HUES6 (cell line): ENCODE data around the gene UQCRFS1.

Experiments
- H3K27ac ChIP-seq: 2 replicates; pipeline ENCODE4 v1.7.0; 2013; ENCODE audit warnings: low read depth, mild to moderate bottlenecking, low read length, inconsistent platforms
- H3K27me3 ChIP-seq: 2 replicates; pipeline ENCODE4 v1.6.1; 2013; ENCODE audit warnings: low read length; ENCODE audit not compliant: control insufficient read depth, insufficient read depth
- H3K36me3 ChIP-seq: 2 replicates; pipeline ENCODE4 v1.6.1; 2013; ENCODE audit warnings: low read length; ENCODE audit not compliant: control insufficient read depth, insufficient read depth
- H3K4me1 ChIP-seq: 2 replicates; pipeline ENCODE4 v1.6.1; 2013; ENCODE audit warnings: low read length; ENCODE audit not compliant: control insufficient read depth, insufficient read depth
- H3K4me3 ChIP-seq: 2 replicates; pipeline ENCODE4 v1.5.1; 2013; ENCODE audit warnings: low read depth, low read length
- H3K9ac ChIP-seq: one replicate; pipeline ENCODE4 v1.6.1; 2013; ENCODE audit warnings: mild to moderate bottlenecking, low read length
- H3K9me3 ChIP-seq: 2 replicates; pipeline ENCODE4 v1.6.1; 2013; ENCODE audit warnings: low read depth, low read length; ENCODE audit not compliant: control insufficient read depth, insufficient read depth

The UQCRFS1 gene

DNA sequence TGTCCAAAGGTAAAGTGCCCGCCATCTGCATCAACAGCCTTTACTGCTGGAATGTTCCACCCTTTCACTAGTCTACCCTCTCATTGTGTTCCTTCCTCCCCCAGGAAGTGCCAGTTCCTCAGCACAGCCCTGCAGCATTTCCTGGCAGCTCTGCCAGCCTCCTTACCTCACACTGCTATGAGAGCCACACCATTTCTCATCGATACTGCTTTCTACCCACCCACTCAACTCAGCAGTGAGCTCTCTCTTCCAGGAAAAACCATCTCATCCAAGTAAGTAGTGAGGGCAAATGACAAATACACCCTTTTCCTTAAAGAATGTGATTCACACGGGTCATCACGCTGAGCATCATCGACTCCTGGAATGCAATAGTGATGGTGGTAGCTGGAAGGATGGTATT, 19.8 kb downstream of the UQCRFS1 start:
- Histone ChIP-seq H3K27me3 (no peaks in the 10 kb centered on the region), H3K36me3 (no peaks in the 10 kb centered on the region), H3K4me3 (no peak overlapping the region), H3K9ac (no peak overlapping the region), H3K27ac (no peak overlapping the region), H3K9me3 (peaks cover 3% of the 10 kb centered on the region; the same call in 1 of the 2 replicates), H3K4me1 (peaks cover 4% of the 10 kb centered on the region)

DNA sequence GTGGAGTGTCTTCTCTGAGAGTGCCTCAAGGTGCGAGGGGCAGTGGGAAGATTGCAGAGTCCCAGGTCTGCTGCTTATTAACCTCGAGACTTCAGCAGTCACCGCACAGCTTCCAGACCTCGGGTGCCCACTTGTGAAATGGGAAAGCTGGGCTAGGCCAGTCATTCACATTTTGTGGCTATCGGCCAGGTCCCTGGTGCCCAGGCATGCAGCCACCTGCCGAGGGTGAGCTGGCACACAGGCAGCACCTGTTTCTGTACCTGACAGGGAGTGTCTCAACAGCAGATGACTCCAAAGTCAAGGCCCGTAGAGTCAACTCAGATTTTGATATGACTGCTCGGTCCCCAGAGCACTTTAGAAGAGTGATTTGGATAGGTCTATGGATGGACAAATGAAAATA, 21.9 kb downstream of the UQCRFS1 start:
- no peaks in the 10 kb centered on the region for H3K36me3 ChIP-seq
- no peaks in the 10 kb centered on the region for H3K9me3 ChIP-seq
- no peaks in the 10 kb centered on the region for H3K27me3 ChIP-seq
- no peak overlapping the region for H3K27ac ChIP-seq
- peaks cover 4% of the 10 kb centered on the region for H3K4me1 ChIP-seq
- no peak overlapping the region for H3K9ac ChIP-seq
- no peak overlapping the region for H3K4me3 ChIP-seq

DNA sequence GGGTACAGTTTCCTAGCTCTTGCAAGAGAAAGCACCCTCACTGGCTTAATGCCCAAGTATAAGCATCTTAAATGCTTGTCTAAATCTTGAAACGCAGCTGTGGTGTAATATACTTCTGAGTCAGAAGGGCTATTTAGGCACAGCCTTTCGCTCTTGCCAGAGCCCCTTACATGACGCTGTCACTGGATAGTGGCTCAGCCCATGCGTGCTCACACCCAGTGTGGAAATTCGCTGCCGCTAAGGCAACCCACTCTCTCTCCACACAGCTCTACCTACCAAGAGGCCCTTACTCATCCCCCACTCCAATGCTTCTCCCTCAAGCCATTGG, 24.0 kb downstream of the UQCRFS1 start:
- Histone ChIP-seq H3K27me3 (no peaks in the 10 kb centered on the region), H3K27ac (no peak overlapping the region), H3K9ac (no peak overlapping the region), H3K9me3 (no peaks in the 10 kb centered on the region), H3K4me1 (no peaks in the 10 kb centered on the region), H3K4me3 (no peak overlapping the region), H3K36me3 (no peaks in the 10 kb centered on the region)

DNA sequence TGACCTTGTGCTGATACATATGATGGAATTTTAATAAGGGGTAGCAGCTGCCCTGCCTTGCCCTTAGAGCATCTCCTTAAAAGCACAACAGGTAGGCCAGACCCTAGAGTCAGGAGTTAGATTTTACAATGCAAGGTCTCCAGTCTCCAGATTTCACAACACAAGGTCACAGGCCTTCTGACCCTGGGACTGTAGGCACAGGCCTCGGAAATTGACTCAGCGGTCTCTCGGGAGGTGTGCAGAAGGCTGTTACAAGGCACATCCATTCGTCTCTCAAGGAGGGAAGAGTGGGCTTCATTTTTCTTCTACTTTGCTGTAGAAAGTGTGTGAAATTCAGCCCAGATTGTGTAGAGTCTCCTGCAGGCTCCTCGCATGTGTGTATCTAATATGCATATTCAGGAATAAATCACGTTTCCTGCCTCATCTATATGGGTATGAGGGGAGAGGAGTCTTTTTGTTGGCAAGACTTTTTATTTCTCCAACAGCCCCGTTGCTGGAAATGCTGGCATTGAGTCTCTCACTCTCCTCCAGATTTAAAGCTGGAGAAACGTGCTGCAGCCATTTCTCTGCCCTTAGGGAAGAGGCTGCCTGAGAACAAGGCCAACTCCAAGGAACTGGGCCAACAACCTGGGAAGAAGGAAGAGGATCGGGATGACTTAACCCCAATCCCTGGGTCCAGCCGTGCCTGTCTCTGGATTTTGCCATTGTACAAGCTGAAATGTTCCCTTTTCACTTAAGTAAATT, 24.5 kb downstream of the UQCRFS1 start:
- Histone ChIP-seq H3K4me3 (no peak overlapping the region), H3K9ac (no peak overlapping the region), H3K4me1 (no peaks in the 10 kb centered on the region), H3K27me3 (no peaks in the 10 kb centered on the region), H3K9me3 (no peaks in the 10 kb centered on the region), H3K27ac (no peak overlapping the region), H3K36me3 (no peaks in the 10 kb centered on the region)

DNA sequence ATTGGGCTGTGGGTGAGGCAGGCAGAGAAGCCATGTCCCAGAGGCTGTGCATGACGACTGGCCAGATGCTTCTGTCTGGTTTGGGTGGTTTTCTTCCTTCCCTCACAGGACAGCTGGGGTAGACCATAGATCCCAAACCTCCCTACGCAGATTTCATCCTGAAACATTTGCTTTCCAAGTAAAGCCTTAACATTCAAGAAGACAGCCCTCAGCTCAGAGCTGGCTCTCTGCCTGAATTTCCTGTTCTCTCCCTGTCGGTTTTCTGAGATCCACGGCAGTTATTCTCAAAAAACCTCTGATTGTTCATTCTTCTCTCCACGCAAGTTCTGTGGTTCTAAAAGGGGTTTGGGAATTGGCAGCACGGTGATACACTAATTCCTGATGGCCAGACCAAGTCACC, 25.3 kb downstream of the UQCRFS1 start:
- no peaks in the 10 kb centered on the region for H3K4me1 ChIP-seq
- H3K27me3 ChIP-seq: no peaks in the 10 kb centered on the region
- no peaks in the 10 kb centered on the region for H3K36me3 ChIP-seq
- H3K9me3 ChIP-seq: no peaks in the 10 kb centered on the region
- H3K4me3 ChIP-seq: no peak overlapping the region
- H3K27ac ChIP-seq: no peak overlapping the region
- no peak overlapping the region for H3K9ac ChIP-seq

DNA sequence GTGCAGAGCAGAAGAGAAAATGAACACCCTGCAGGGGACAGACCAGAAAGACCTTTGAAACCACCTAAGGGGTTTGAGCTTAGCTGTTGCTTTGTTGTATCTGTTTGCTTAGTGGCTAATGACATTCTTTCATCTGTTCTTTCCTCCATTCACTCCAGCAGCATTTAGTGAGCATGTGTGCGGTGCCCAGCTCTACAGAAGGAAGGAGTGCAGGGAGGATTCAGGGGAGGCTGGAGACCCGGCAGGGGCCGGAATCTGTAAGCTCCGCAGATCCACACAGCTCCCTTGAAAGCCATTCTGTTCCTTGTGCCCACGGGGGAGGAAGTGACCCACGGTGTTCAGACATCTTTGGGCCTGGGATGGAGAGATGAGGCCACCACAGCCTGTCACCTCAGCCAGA, 27.5 kb downstream of the UQCRFS1 start:
- Histone ChIP-seq H3K27ac (no peak overlapping the region), H3K9me3 (no peaks in the 10 kb centered on the region), H3K4me1 (no peaks in the 10 kb centered on the region), H3K27me3 (no peaks in the 10 kb centered on the region), H3K9ac (no peak overlapping the region), H3K36me3 (no peaks in the 10 kb centered on the region), H3K4me3 (no peak overlapping the region)

DNA sequence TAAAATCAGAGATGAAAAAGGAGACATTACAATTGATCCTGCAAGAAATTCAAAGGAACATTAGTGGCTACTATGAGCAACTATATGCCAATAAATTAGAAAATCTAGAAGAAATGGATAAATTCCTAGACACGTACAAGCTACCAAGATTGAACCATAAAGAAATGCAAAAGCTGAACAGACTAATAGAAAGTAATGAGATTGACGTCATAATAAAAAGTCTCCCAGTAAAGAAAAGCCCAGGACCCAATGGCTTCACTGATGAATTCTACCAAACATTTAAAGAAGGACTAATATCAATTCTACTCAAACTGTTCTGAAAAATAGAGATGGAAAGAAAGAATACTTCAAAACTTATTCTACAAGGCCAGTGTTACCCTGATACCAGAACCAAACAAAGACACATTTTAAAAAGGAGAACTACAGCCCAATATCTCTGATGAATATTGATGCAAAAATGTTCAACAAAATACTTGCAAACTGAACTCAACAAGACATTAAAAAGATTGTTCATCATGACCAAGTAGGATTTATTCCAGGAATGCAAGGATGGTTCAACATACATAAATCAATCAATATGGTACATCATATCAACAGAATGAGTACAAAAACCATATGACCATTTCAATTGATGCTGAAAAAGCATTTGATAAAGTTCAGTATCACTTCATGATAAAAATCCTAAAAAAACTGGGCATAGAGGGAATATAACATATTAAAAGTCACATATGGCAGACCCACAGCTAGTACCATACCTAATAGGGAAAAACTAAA, 35.8 kb downstream of the UQCRFS1 start:
- no peaks in the 10 kb centered on the region for H3K4me1 ChIP-seq
- no peaks in the 10 kb centered on the region for H3K36me3 ChIP-seq
- H3K27ac ChIP-seq: no peak overlapping the region
- no peak overlapping the region for H3K4me3 ChIP-seq
- H3K27me3 ChIP-seq: no peaks in the 10 kb centered on the region
- no peak overlapping the region for H3K9ac ChIP-seq
- H3K9me3 ChIP-seq: peaks cover 18% of the 10 kb centered on the region

DNA sequence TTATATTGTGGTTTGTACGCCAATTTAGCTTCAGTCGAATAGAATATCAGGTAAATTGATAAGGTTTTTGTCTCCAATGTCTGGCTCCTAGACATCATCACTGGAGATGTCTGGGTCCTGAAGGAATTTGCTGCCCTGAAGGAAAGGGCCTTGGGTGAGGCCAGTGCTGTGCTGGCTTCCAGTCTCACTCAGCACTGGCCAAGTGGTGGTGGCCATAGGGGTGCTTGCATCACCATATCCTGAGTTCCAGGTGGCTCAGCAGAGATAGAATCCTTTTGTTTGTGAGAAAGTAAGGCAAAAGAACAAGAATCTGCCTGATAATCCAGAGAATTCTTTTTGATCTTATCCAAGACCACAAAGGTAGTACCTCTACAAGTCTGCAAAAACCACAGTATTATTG, 39.1 kb downstream of the UQCRFS1 start:
- Histone ChIP-seq H3K36me3 (no peaks in the 10 kb centered on the region), H3K4me3 (no peak overlapping the region), H3K27me3 (no peaks in the 10 kb centered on the region), H3K27ac (no peak overlapping the region), H3K9me3 (peaks cover 18% of the 10 kb centered on the region), H3K4me1 (no peaks in the 10 kb centered on the region), H3K9ac (no peak overlapping the region)

DNA sequence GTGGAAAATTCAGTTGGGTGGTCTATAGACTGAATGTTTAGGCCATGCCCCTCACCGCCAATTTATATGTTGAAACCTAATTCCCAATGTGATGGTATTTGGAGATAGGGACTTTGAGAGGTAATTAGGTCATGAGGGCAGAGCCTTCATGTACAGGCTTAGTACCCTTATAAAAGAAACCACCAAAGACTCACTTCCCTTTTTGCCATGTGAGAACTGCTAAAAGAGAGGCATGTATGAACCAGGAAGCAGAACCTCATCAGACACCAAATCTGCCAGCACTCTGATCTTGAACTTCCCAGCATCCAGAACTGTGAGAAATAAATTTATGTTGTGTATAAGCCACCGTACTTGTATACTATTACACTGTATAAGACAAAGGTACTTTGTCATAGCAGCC, 40.6 kb downstream of the UQCRFS1 start:
- H3K27me3 ChIP-seq: no peaks in the 10 kb centered on the region
- H3K4me1 ChIP-seq: no peaks in the 10 kb centered on the region
- H3K36me3 ChIP-seq: no peaks in the 10 kb centered on the region
- H3K4me3 ChIP-seq: no peak overlapping the region
- no peak overlapping the region for H3K27ac ChIP-seq
- no peak overlapping the region for H3K9ac ChIP-seq
- H3K9me3 ChIP-seq: peaks cover 8% of the 10 kb centered on the region

DNA sequence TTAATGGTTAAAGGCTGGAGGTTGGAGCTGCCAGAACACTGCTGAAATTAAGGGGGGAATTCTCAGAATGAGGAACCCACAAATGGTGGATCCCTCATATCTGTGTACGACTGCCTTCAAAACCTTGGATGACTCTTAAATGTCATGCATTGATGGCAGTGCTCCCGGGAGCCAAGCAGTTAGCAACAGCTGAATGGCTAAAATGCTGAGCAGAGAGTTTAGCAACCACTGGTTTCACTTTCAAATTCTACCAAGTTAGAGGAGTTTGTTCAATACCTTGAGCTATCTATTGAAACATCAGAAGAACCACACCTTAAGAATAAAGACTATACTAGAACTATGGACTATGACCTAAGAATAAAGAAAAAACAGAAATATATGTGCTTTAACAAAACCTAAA, 41.4 kb downstream of the UQCRFS1 start:
- no peak overlapping the region for H3K27ac ChIP-seq
- no peaks in the 10 kb centered on the region for H3K4me1 ChIP-seq
- no peaks in the 10 kb centered on the region for H3K36me3 ChIP-seq
- H3K27me3 ChIP-seq: no peaks in the 10 kb centered on the region
- no peak overlapping the region for H3K4me3 ChIP-seq
- H3K9me3 ChIP-seq: peaks cover 3% of the 10 kb centered on the region; the same call in 1 of the 2 replicates
- H3K9ac ChIP-seq: no peak overlapping the region

DNA sequence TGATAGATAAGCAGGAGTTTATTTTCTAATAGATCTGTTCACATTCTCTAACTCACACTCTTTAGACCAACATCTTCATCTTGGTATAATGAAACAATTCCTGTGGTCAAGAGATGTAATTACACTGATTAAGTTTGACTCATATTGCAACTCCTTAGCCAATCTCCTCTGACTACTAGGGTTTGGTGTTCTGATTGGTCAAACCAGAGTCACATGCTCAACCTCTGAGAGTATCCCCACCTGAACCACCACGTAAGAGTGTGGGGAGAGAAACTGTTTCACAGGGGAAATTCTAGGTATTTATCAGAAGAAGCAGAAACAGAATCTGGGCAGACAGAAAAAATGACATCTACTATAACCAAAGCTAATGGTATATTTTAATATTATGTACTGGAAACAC, 42.4 kb downstream of the UQCRFS1 start:
- Histone ChIP-seq H3K36me3 (no peaks in the 10 kb centered on the region), H3K9ac (no peak overlapping the region), H3K27ac (no peak overlapping the region), H3K4me1 (no peaks in the 10 kb centered on the region), H3K9me3 (peaks cover 3% of the 10 kb centered on the region; the same call in 1 of the 2 replicates), H3K4me3 (no peak overlapping the region), H3K27me3 (no peaks in the 10 kb centered on the region)
